Spinal cord (tissue), 10 donors: ENCODE results near the gene ZNF132. TPM values are rescaled to one million over a fixed set of nuclear protein-coding genes. Genes with fewer than 3 reads are reported as not detected.
A peak's percentile ranks its signal among the peaks of the same experiment; 100 is the strongest.

Source experiments
- DNase-seq, 6 donors: peaks; one replicate each; pipeline versions ENCODE4 v3.0.0 to v3.0.0-alpha.2; 2013 to 2015; ENCODE audit warnings: low spot score in 6 of 6, low read depth in 4 of 6
- H3K27ac ChIP-seq: one replicate; pipeline ENCODE4 v1.5.1; 2013; ENCODE audit warnings: low read depth, low read length, control low read depth
- H3K27me3 ChIP-seq: one replicate; pipeline ENCODE4 v1.6.1; 2013; ENCODE audit warnings: low read length; ENCODE audit not compliant: control insufficient read depth, insufficient read depth
- H3K36me3 ChIP-seq: one replicate; pipeline ENCODE4 v1.6.1; 2013; ENCODE audit warnings: low read length; ENCODE audit not compliant: control insufficient read depth, insufficient read depth
- H3K4me1 ChIP-seq: one replicate; pipeline ENCODE4 v1.6.1; 2013; ENCODE audit warnings: low read length; ENCODE audit not compliant: control insufficient read depth, insufficient read depth
- H3K4me3 ChIP-seq: one replicate; pipeline ENCODE4 v1.5.1; 2013; ENCODE audit warnings: low read depth, low read length, control low read depth
- H3K9me3 ChIP-seq: one replicate; pipeline ENCODE4 v1.6.1; 2013; ENCODE audit warnings: low read length; ENCODE audit not compliant: control insufficient read depth, insufficient read depth
- WGBS: methylation state at CpG from one replicate; pipeline ENCODE4 v1.1.5; 2013; ENCODE audit warnings: missing lambda C conversion rate; ENCODE audit not compliant: insufficient coverage; 5-methylcytosine and 5-hydroxymethylcytosine counted together
- polyA plus RNA-seq, 2 donors: library from polyadenylated mRNA; unstranded; fragments of 120-200 nt; gene quantifications; one replicate each; pipeline ENCODE4 v1.2.1, GENCODE V29; 2013; ENCODE audit not compliant: insufficient read length in 2 of 2
- total RNA-seq, 2 donors: library from RNA; depleted of rRNA in 1 of 2; stranded (reverse); fragments of 120-200 nt in 1 of 2; fragments of >200 nt in 1 of 2; gene quantifications; one replicate each; pipeline versions ENCODE4 v1.2.3 to v1.2.4, GENCODE V29; 2013 to 2014
- donor health status: healthy.

Gene ZNF132
- total and polyA plus RNA-seq, 4 donors, result 11.1 to 20.7 (median 12.1) TPM

DNA sequence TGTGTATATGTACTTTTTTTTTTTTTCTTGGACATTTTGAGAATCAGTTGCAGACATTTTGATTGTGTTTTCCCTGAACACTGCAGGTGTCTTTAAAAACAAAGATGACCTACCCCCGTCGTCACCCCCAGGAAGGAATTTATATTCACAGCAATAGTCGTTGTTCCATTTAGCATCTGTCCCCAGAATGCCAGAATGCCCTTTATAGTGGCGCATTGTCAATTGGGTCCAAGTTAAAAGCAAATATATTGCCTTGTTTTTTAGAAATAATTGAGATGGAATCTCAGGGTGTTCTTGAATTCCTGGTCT lies 46.3 kb downstream of the ZNF132 start:
- Histone ChIP-seq H3K27me3 (peaks cover 10% of the 10 kb centered on the region), H3K4me3 (no peak overlapping the region), H3K36me3 (peaks cover 62% of the 10 kb centered on the region), H3K4me1 (peaks cover 11% of the 10 kb centered on the region), H3K27ac (no peak overlapping the region), H3K9me3 (no peaks in the 10 kb centered on the region)
- no CpG with 5 or more reads among the region's 4 CpGs for WGBS
- no peak for DNase-seq

DNA sequence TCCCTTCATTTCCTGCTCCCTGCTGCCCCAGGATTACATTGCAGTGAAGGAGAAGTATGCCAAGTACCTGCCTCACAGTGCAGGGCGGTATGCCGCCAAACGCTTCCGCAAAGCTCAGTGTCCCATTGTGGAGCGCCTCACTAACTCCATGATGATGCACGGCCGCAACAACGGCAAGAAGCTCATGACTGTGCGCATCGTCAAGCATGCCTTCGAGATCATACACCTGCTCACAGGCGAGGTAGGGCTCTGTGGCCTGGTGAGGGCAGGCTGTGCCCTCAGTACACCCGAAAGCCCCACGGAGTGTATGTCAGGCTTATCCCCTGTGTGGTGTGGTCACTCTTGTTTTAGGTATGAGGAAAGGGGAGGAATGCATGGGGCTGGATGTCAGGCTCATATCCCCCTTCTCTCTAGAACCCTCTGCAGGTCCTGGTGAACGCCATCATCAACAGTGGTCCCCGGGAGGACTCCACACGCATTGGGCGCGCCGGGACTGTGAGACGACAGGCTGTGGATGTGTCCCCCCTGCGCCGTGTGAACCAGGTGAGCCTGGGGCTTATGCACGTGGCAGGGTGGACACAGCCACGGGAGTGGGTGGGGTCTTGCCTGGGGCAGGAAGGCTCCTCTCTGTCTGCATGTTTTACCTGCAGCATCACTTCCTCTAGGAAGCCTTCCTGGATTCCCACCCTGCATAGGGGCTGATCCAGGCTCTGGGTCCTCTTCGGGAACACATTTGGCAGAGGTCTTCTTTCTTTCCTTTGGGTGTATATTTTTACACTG lies 46.8 kb downstream of the ZNF132 start:
- Histone ChIP-seq H3K9me3 (no peaks in the 10 kb centered on the region), H3K4me3 (no peak overlapping the region), H3K27me3 (peaks cover 10% of the 10 kb centered on the region), H3K27ac (no peak overlapping the region), H3K4me1 (peaks cover 12% of the 10 kb centered on the region), H3K36me3 (peaks cover 63% of the 10 kb centered on the region)
- no peak for DNase-seq
- WGBS, result 95% methylated on average over 22 of the region's 26 CpGs

- DNase-seq, result no peak
Measured at GRCh38 chr19:58388175-58388526, 51.8 kb downstream of the ZNF132 start.

DNA sequence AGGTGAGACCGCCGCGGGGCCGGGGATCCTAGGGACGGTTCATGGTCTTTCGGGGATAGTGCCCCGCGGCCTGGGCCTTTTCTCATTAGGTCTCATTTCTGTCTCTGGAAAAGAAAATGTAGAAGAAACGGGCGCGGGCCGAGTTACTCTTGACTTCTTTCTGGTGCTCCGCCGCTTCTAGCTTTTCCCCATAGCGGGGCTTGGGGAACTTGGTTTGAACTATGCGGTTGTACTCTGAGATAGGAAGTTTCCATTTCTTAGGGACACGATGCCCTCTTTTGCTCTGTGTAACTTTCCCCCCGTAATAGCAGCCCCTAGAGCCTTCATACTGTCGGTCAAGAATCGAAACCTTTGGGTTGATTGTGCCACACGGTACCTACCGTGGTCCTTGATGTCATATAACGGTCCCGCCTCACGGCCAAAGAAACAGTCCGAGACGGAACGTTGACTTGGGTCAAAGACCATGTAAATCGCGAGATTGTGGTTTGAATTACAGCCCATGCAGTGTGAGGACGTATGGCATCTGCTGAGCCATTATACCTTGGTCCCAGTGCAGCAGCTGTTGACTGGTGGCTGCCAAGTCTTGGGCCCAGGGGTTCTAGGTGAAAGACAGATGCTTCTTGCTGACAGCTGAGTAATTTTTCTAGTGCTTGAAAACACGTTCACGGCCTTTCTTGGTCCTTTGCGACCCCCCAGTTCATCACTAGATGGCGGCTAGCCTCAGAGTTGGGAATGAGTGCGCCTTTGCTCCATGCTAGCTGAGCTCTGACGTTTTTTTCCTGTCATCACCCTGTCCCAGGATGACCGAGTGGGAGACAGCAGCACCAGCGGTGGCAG lies 52.4 kb downstream of the ZNF132 start:
- H3K27me3 ChIP-seq, result no peaks in the 10 kb centered on the region
- peak overlapping the region; percentile 99 for H3K27ac ChIP-seq
- no peak for DNase-seq
- 10% methylated on average over 34 of the region's 39 CpGs for WGBS
- no peaks in the 10 kb centered on the region for H3K9me3 ChIP-seq
- peak overlapping the region; percentile 88 for H3K4me3 ChIP-seq
- peaks cover 28% of the 10 kb centered on the region for H3K4me1 ChIP-seq
- H3K36me3 ChIP-seq, result peaks cover 35% of the 10 kb centered on the region

More at GRCh38 chr19:58388175-58388526, 51.8 kb downstream of the ZNF132 start:
- Histone ChIP-seq H3K36me3 (peaks cover 41% of the 10 kb centered on the region), H3K27me3 (no peaks in the 10 kb centered on the region), H3K4me1 (peaks cover 28% of the 10 kb centered on the region), H3K4me3 (peak overlapping the region; percentile 88), H3K9me3 (no peaks in the 10 kb centered on the region), H3K27ac (no peak overlapping the region)
- 88% methylated on average over 1 of the region's 3 CpGs for WGBS

DNA sequence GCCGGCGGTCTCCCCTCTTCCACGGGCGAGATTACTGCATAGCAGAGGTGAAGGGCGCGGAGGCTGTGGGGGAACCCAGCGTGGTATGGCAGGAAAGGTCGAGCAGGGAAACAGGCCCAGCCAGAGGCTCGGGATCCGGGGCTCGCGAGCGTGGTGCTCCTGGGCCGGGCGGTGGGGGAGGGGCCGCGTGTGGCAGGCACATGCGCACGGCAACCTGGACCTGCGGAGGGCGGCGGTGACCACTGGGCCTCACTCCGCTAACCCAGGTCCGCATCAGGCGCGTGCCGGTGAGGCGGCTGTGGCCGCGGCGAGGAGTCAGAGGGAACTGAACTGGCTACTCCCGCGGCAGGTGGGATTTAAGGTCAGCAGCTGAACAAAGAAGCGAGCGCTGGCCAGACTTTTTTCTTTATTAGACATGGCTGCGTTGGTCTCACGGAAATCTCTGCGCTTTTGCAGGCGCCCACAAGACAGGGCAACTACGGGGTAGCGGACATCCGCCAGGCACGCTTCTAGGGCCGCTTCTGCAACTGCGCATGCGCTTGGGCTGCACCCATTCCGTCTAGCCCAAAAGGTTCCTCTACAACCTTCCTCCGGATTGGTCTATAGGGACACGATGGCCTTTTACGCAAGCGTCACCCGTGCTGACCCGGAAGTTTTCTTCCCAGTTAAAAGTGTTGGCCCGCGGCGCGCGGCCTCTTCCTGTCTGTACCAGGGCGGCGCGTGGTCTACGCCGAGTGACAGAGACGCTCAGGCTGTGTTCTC lies 53.2 kb downstream of the ZNF132 start, which contains the start of gene RPS5:
Gene RPS5 (plus strand): TSS at position 694 of the 762 bp plus-strand sequence. CDS start 869 bp downstream, outside the sequence.
- Histone ChIP-seq H3K4me1 (peaks cover 30% of the 10 kb centered on the region), H3K9me3 (no peaks in the 10 kb centered on the region), H3K4me3 (peak within 1 kb of the TSS; percentile 88), H3K27ac (peak within 1 kb of the TSS; percentile 99), H3K36me3 (peaks cover 27% of the 10 kb centered on the region), H3K27me3 (no peaks in the 10 kb centered on the region)
- 0% methylated on average over 64 of the region's 64 CpGs for WGBS
- DNase-seq, result peak; percentile 90 to 100 (median 98)

- WGBS, result 3% methylated on average over 30 of the region's 36 CpGs
- Histone ChIP-seq H3K27ac (peak overlapping the region; percentile 99), H3K4me3 (peak overlapping the region; percentile 88), H3K36me3 (peaks cover 20% of the 10 kb centered on the region), H3K27me3 (no peaks in the 10 kb centered on the region), H3K4me1 (peaks cover 37% of the 10 kb centered on the region), H3K9me3 (no peaks in the 10 kb centered on the region)
- peak in 1 of 6 donors; percentile 5 for DNase-seq
Measured at GRCh38 chr19:58385891-58386575, 53.9 kb downstream of the ZNF132 start.

DNA sequence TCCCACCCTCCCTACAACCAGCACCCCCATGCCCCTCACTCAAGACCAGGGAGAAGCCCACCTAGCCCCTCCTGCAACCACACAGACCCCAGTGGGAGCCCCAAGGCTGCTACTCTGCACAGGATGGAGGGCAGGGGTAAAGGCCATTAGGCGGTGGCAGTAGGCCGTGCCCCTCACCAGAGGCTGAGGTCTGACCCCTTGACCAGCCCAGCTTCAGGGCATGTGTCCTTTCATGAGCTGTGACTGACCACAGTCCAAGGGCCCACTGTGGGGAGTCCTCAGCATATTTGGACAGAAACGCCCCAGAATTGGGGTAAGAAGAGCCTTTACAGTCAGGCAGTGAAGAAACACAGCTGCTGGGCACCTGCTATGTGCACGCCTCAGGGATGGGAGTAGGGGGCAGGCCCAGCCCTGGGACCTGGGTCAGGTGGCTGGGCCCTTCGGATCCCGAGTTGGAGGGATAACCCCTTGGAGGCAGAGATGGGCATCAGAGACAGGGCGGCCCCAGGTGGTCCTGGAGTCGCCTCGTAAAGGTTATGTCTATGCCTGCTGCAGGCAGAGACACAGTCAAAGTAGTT lies 54.6 kb downstream of the ZNF132 start:
- peaks cover 19% of the 10 kb centered on the region for H3K36me3 ChIP-seq
- H3K4me3 ChIP-seq, result peak overlapping the region; percentile 88
- H3K27ac ChIP-seq, result peak overlapping the region; percentile 99
- no peaks in the 10 kb centered on the region for H3K9me3 ChIP-seq
- peaks cover 38% of the 10 kb centered on the region for H3K4me1 ChIP-seq
- DNase-seq, result no peak
- H3K27me3 ChIP-seq, result no peaks in the 10 kb centered on the region
- 85% methylated on average over 9 of the region's 9 CpGs for WGBS

DNA sequence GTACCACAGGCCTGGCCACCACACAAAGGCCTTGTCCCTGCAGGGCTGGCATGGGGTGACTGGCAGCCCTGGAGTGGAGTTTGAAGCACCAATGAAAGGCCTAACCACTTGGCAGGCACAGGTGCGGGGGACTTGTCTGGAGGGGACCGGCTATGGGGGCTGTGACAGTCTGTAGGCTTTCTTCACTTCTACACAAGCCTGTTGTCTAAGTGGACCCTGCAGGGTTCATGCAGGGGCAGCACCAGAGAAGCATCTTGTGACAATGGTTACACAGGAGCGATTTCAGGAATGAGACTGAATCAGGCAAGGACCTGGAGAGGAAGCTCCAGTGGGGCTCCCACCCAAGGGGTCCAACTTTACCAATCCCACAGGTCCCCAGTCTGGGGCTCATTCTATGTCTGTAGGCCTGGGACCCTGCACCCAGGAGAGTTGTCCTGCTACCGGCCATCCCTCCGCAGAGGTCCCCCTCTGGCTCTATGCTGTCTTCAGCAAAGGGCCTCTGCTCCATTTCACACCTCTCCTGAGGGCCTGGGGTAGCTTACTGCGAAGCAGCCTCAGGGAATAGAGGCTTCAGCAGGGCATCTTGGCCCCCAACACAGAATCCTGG lies 56.9 kb downstream of the ZNF132 start:
- H3K4me3 ChIP-seq, result no peak overlapping the region
- no peak for DNase-seq
- H3K36me3 ChIP-seq, result peaks cover 6% of the 10 kb centered on the region
- no peaks in the 10 kb centered on the region for H3K9me3 ChIP-seq
- peaks cover 51% of the 10 kb centered on the region for H3K4me1 ChIP-seq
- WGBS, result 100% methylated on average over 4 of the region's 6 CpGs
- no peak overlapping the region for H3K27ac ChIP-seq
- no peaks in the 10 kb centered on the region for H3K27me3 ChIP-seq
